Measurements from ENCODE around the gene PTPN2.
"Not testable (repeated sequence)": the region's sequence is repeated elsewhere in the genome, so short reads cannot be mapped to it uniquely, and the experiment has no call there.

The PTPN2 gene

GRCh38 chr18:12769644-12770440 lies 114.2 kb downstream of the PTPN2 start:
- no peak for DNase-seq

DNA sequence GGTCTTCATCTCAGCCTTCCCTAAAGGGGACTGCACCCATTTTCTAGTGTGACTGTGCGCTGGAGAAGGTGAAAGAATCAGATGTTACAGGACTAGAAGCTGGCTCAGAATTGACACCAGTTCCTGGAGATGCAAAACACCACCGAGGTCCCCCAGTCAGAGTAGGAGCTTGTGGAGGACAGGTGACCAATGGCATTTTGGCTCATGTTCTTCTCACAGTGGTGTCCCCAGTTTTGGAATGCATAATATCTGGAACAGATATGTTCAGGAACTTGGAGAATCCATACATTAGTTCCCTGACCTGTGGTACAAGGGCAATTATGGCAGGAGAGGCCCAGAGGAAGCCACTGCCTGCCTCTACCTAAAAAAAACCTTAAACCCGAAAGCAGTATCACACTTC lies 114.9 kb downstream of the PTPN2 start:
- no peak for DNase-seq

- DNase-seq, result no peak
These were observed 115.4 kb downstream of the PTPN2 start for GRCh38 chr18:12768625-12769024.

DNA sequence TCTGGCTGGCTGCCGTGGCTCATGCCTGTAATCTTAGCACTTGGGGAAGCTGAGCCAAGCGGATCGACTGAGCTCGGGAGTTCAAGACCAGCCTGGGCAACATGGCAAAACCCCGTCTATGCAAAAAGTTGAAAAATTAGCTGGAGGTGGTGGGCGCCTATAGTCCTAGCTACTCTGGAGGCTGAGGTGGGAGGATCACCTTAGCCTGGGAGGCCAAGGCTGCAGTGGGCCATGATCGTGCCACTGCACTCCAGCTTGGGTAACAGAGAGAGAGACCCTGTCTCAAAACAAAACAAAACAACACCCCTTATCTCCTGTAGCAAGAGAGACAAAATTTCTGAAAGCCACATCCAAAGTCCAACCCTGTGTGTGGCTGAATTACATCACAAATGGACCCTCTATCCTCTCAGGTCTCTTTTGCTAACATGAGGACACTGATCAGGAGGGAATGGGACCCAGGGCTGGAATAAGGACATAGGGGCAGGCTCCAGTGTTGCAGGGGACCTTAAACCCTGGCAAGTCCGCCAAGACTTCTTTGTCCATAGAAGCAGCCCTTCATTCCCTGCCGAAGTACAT lies 116.4 kb downstream of the PTPN2 start:
- no peak for DNase-seq

DNA sequence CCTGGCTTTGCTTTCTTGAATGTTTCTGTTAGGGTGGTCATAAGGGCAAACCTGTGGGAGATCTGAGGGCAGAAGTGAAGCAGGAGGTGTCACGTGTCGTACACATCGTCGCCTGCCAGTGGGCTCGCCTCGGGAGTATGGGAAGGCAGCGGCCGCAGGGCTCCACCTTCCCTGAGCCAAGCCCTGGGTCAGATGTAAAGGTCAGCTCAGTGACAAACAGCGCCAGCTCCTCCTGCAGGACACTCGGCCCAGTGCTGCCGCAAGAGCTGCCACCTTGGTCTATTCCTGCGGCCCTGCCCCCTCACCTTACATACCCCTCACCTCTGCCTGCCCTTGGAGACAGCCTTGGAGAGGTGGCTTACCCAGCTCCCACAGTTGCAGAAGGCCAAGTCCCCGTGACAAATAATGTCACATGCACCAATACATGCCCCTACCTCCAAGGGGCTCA lies 117.0 kb downstream of the PTPN2 start:
- DNase-seq, result no peak

- DNase-seq, result no peak
These were observed 118.5 kb downstream of the PTPN2 start for GRCh38 chr18:12765586-12765985.

DNA sequence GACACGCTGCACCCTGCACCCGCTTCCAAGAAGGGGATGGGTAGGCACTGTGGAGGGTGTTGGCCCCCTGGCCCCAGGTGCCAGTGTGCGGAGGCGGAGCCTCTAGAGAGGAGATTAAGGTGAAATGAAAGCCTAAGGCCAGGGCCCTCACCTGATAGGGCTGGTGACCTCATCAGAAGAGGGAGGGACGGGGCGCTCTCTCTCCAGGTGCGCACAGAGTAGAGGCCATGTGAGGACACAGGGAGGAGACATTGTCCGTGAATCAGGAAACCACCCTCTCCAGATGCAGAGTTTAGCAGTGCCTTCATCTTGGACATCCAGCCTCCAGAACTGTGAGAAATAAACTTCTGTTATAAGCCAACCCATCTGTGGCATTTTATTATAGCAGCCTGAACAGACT lies 118.9 kb downstream of the PTPN2 start:
- no peak for DNase-seq

- not testable (repeated sequence) for DNase-seq
These were observed 125.5 kb downstream of the PTPN2 start for GRCh38 chr18:12758566-12758965.

DNA sequence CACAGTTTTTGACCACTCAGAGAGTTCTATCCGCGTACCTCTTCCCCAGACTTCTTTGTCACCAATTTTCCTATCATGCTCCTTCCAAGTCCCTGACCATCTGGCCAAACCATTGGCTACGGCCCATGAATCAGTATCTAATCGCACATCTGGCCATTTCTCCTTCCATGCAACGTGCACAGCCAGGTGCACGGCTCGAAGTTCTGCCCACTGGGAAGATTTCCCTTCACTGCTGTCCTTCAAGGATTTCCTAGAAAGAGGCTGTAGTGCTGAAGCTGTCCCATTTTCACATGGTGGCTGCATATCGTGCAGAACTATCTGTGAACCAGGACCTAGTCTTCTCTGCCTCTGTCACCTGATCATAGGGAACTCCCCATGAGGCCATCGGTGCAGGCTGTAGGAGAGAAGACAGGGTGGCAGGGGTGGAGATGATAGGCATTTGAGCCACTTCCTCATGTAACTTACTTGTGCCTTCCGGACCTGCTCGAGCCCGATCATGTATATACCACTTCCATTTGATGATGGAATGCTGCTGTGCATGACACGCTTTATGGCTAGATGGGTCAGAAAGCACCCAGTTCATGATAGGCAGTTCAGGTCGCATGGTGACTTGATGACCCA lies 127.3 kb downstream of the PTPN2 start:
- not testable (repeated sequence) for DNase-seq

- not testable (repeated sequence) for DNase-seq
These were observed 128.4 kb downstream of the PTPN2 start for GRCh38 chr18:12755606-12756005.

DNA sequence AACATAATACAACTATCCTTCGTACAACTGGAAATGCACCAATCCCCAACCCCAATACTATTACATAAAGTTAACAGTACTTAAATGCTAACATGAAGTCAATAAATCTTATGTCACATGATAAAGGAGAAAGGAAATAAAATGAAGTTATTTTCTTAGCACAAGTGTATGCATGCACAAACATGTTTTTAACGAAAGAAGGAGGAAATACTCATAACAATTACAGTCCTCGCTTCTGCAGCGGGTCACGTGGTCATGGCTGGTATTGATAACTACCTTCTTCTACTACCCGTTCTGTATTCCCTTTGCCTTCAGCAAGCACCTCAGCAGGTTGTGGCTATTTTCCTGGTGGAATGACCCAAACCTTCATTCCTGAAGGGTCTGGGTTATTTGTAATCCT lies 129.5 kb downstream of the PTPN2 start:
- no peak for DNase-seq

- DNase-seq, result no peak
These were observed 132.1 kb downstream of the PTPN2 start for GRCh38 chr18:12751891-12752290.

GRCh38 chr18:12751503-12751884 lies 132.5 kb downstream of the PTPN2 start:
- no peak for DNase-seq

DNA sequence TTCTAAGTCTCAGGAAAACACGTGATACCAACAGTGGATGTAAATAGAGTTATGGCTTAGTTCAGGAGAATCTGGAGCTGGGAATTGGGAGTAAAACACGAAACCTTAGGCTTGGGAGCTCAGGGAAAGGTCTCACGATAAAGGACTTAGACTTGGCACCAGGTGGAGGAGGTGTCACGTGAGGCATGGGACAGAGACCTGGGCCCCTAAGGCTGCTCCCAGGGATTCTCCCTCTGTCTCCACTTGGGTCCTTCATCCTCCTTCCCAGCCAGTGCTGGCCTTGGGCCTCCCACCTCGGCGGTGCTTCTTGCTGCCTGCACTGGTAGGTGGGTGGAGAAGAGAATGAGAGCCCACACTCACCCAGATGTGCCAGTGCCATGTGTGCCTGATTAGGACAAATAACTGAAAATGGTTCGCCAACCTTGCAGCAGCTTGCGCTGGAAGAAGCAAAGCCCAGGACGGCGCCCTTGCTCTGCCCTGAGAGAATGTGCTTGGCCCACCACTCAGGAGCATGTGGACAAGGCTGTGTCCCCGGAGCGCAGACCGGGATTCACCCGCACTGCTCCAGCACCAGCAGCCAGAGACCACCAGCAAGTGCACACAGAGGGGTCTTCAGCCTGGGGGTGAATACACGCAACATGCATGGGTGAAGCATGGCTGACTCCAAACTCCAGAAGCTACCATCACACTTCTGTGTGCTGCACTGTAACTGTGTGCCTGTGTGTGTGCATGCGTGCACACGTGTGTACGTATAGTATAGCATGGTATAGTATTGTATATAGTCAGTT lies 133.1 kb downstream of the PTPN2 start:
- no peak for DNase-seq

GRCh38 chr18:12750076-12750714 lies 133.8 kb downstream of the PTPN2 start:
- peak; percentile 48 for DNase-seq

- DNase-seq, result no peak
These were observed 134.9 kb downstream of the PTPN2 start for GRCh38 chr18:12749121-12749520.

- DNase-seq, result no peak
These were observed 135.4 kb downstream of the PTPN2 start for GRCh38 chr18:12748671-12749070.

- no peak for DNase-seq
These were observed 136.3 kb downstream of the PTPN2 start for GRCh38 chr18:12747530-12748315.

- no peak for DNase-seq
These were observed 138.8 kb downstream of the PTPN2 start for GRCh38 chr18:12745095-12745795.

DNA sequence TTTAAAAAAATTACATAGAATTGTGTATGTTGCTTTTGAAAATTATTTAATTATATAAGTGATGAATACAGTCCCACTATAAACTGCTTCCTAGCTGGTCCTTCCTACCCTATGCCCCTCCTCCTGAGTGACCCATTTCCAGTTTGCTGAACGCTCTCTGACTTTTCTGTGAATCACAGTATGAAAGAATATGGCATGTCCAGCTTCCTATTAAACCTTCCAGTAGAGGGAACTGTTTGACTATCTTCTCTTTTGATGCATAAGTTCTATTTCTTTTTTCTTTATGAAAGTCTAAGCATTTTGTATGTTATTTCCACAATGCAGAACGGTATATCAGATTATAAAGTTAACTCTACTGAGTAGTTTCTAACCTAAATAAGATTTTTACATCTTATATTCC lies 139.9 kb downstream of the PTPN2 start:
- DNase-seq, result no peak

DNA sequence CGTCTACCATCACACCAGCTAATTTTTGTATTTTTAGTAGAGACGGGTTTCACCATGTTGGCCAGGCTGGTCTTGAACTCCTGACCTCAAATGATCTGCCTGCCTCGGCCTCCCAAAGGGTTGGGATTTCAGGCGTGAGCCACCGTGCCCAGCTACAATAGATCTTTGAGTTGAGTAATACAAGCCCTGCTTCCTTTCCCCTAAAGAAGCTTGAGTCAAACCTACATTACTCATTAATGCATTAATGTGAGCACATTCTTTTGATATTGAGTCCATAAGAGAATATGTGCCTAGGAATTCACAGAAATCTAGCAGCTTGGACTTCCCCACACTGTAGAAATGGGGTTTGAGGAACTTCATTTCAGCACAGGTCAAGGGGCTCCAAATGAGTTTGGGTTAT lies 141.6 kb downstream of the PTPN2 start:
- no peak for DNase-seq
